Vagina (tissue), 2 donors: Measurements from ENCODE around the gene ITPR1.

Experiments used
- CTCF ChIP-seq, 3 experiments: fragments of 450-650 bp in 2 of 3; fragments of 200-600 bp in 1 of 3; sonication (generic) in 1 of 3; IDR thresholded peaks; one replicate each; pipeline ENCODE4 v1.5.1; 2017 to 2019; ENCODE audit warnings: antibody characterized with exemption in 3 of 3, mild to moderate bottlenecking in 2 of 3, moderate library complexity in 2 of 3
- POLR2AphosphoS5 ChIP-seq, 2 donors: sonication (generic); formaldehyde crosslinking; IDR thresholded peaks; one replicate each; pipeline ENCODE4 v1.9.0; 2017; ENCODE audit warnings: antibody characterized with exemption in 2 of 2, mild to moderate bottlenecking in 2 of 2, low read depth in 1 of 2; ENCODE audit not compliant: insufficient read depth in 1 of 2

GRCh38 chr3:4665197-4665596 lies 172.0 kb downstream of the ITPR1 start:
- TF ChIP-seq CTCF (IDR thresholded peaks at IDR 0.05) (no peak), POLR2AphosphoS5 (IDR thresholded peaks at IDR 0.05; ENCODE audit: insufficient read depth in 1 of 2, low read depth in 1 of 2) (no peak)
